Loucy (cell line): ENCODE results near the gene HMGCS2.

Experiments
- H2AFZ ChIP-seq: fragments of 200-600 bp; sonication (generic); 2 replicates; pipeline ENCODE4 v1.6.0; 2016; ENCODE audit warnings: antibody characterized with exemption, mild to moderate bottlenecking, low read length, moderate library complexity
- H3F3A ChIP-seq: fragments of 200-600 bp; 2 replicates; pipeline ENCODE4 v1.6.0; 2016; ENCODE audit warnings: antibody characterized with exemption, low read depth, mild to moderate bottlenecking
- H3K27me3 ChIP-seq: fragments of 200-600 bp; sonication (generic); 2 replicates; pipeline ENCODE4 v1.6.1; 2014; ENCODE audit warnings: low read length, mild to moderate bottlenecking; ENCODE audit not compliant: insufficient read depth, poor library complexity, severe bottlenecking
- H3K36me3 ChIP-seq: fragments of 200-600 bp; sonication (generic); 2 replicates; pipeline ENCODE4 v1.6.1; 2016; ENCODE audit warnings: low read length; ENCODE audit not compliant: insufficient read depth
- H3K4me1 ChIP-seq: fragments of 200-600 bp; sonication (generic); 2 replicates; pipeline ENCODE4 v1.5.1; 2014; ENCODE audit warnings: low read length, mild to moderate bottlenecking; ENCODE audit not compliant: insufficient read depth, poor library complexity, severe bottlenecking
- H3K4me2 ChIP-seq: fragments of 200-600 bp; sonication (generic); 2 replicates; pipeline ENCODE4 v1.6.0; 2014; ENCODE audit warnings: antibody characterized with exemption, low read length, low read depth, mild to moderate bottlenecking; ENCODE audit not compliant: poor library complexity, severe bottlenecking
- H3K4me3 ChIP-seq: fragments of 200-600 bp; sonication (generic); 2 replicates; pipeline ENCODE4 v1.5.1; 2014; ENCODE audit warnings: low read length, mild to moderate bottlenecking, mixed read lengths; ENCODE audit not compliant: poor library complexity, severe bottlenecking
- H3K79me2 ChIP-seq: fragments of 200-600 bp; sonication (generic); 2 replicates; pipeline ENCODE4 v1.6.1; 2014; ENCODE audit warnings: low read length; ENCODE audit not compliant: insufficient read depth
- H3K9ac ChIP-seq: fragments of 200-600 bp; sonication (generic); 2 replicates; pipeline ENCODE4 v1.6.0; 2014; ENCODE audit warnings: mild to moderate bottlenecking, low read depth, low read length, moderate library complexity; ENCODE audit not compliant: poor library complexity, severe bottlenecking
- H3K9me2 ChIP-seq: fragments of 200-600 bp; sonication (generic); replicated peaks from 2 replicates; pipeline ENCODE4 v1.6.1; 2016; ENCODE audit warnings: low read depth, low read length, mixed read lengths
- H3K9me3 ChIP-seq: fragments of 200-600 bp; sonication (generic); 2 replicates; pipeline ENCODE4 v1.6.1; 2014; ENCODE audit warnings: mild to moderate bottlenecking, antibody characterized with exemption, low read length, low read depth; ENCODE audit not compliant: insufficient read depth
- H4K20me1 ChIP-seq: fragments of 200-600 bp; sonication (generic); 2 replicates; pipeline ENCODE4 v1.6.0; 2014; ENCODE audit warnings: antibody characterized with exemption, low read length, mild to moderate bottlenecking; ENCODE audit not compliant: insufficient read depth, poor library complexity, severe bottlenecking
- CTCF ChIP-seq: fragments of 200-600 bp; sonication (generic); conservative IDR thresholded peaks from 2 replicates; pipeline ENCODE4 v1.5.1; 2014; ENCODE audit warnings: mild to moderate bottlenecking, antibody characterized with exemption, low read length
- EZH2phosphoT487 ChIP-seq: fragments of 200-600 bp; IDR thresholded peaks from 2 replicates; pipeline ENCODE4 v1.6.1; 2018; ENCODE audit warnings: antibody characterized with exemption, mild to moderate bottlenecking, moderate library complexity, borderline replicate concordance

The HMGCS2 gene

GRCh38 chr1:119811985-119812557, 43.4 kb upstream of the HMGCS2 start:
- TF ChIP-seq CTCF: no peak
- TF ChIP-seq EZH2phosphoT487: no peak
- Histone ChIP-seq H4K20me1 (no peaks in the 10 kb centered on the region), H3K27me3 (no peaks in the 10 kb centered on the region), H2AFZ (no peak overlapping the region), H3K9ac (no peak overlapping the region), H3K4me3 (no peak overlapping the region), H3K4me2 (no peak overlapping the region), H3K4me1 (peaks cover 10% of the 10 kb centered on the region), H3K79me2 (no peaks in the 10 kb centered on the region), H3K9me3 (no peaks in the 10 kb centered on the region), H3F3A (no peaks in the 10 kb centered on the region), H3K9me2 (no peaks in the 10 kb centered on the region), H3K36me3 (no peaks in the 10 kb centered on the region)

- Histone ChIP-seq H3K9me2 (no peaks in the 10 kb centered on the region), H4K20me1 (no peaks in the 10 kb centered on the region), H3K79me2 (no peaks in the 10 kb centered on the region), H3K9ac (no peak within 1 kb of the TSS), H3K4me2 (no peak within 1 kb of the TSS), H3K36me3 (no peaks in the 10 kb centered on the region), H3K4me1 (peaks cover 4% of the 10 kb centered on the region), H3K27me3 (no peaks in the 10 kb centered on the region), H3F3A (no peaks in the 10 kb centered on the region), H3K9me3 (no peaks in the 10 kb centered on the region), H3K4me3 (no peak within 1 kb of the TSS), H2AFZ (no peak within 1 kb of the TSS)
- TF ChIP-seq CTCF (no peak), EZH2phosphoT487 (no peak)
Measured at GRCh38 chr1:119811387-119811786, 42.7 kb upstream of the HMGCS2 start, which contains the start of gene REG4. Gene REG4, minus strand, starts transcription at chr1:119811460. Its CDS starts 2,691 bp downstream, at chr1:119808769.

- no peaks in the 10 kb centered on the region for H3K9me3 ChIP-seq
- no peaks in the 10 kb centered on the region for H3K79me2 ChIP-seq
- H2AFZ ChIP-seq: peak overlapping the region; percentile 69
- H3K4me2 ChIP-seq: peak overlapping the region; percentile 51
- no peaks in the 10 kb centered on the region for H3K36me3 ChIP-seq
- H4K20me1 ChIP-seq: no peaks in the 10 kb centered on the region
- H3K4me1 ChIP-seq: no peaks in the 10 kb centered on the region
- no peak overlapping the region for H3K9ac ChIP-seq
- H3K27me3 ChIP-seq: no peaks in the 10 kb centered on the region
- no peaks in the 10 kb centered on the region for H3F3A ChIP-seq
- peak; percentile 98 for TF ChIP-seq CTCF
- no peak for TF ChIP-seq EZH2phosphoT487
- H3K4me3 ChIP-seq: peak overlapping the region; percentile 22
- H3K9me2 ChIP-seq: no peaks in the 10 kb centered on the region
Measured at GRCh38 chr1:119808972-119809550, 40.4 kb upstream of the HMGCS2 start.
